GM21381 (cell line): ENCODE measurements around the gene ACACA.
"Not testable (repeated sequence)": the region's sequence is repeated elsewhere in the genome, so short reads cannot be mapped to it uniquely, and the experiment has no call there.

Source experiments
- ATAC-seq: cut with Tn5 transposase; IDR thresholded peaks from one replicate; pipeline ENCODE4 v1.9.1; 2021; ENCODE audit warnings: mild to moderate bottlenecking, moderate library complexity; ENCODE audit not compliant: unreplicated experiment

ACACA gene

DNA sequence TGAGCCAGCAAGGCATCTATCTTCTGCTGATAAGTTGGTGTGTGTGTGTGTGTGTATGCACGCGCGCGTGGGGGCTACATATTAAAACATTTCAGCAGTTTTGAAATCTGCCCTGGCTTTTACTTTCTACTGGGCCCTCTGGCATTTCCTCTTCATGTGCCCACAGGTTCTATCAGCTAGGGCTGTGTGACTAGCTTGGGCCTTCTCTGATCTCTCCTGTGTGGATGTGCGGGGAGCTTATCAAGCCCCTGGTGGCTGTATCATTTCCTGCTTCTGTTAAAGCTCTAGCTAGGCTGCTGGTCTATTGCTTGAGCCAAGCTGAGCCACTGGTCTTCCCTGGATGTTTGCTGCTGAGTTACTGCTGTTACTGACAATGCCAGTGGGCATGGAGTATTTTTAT lies 325.3 kb downstream of the ACACA start:
- ATAC-seq = no peak

DNA sequence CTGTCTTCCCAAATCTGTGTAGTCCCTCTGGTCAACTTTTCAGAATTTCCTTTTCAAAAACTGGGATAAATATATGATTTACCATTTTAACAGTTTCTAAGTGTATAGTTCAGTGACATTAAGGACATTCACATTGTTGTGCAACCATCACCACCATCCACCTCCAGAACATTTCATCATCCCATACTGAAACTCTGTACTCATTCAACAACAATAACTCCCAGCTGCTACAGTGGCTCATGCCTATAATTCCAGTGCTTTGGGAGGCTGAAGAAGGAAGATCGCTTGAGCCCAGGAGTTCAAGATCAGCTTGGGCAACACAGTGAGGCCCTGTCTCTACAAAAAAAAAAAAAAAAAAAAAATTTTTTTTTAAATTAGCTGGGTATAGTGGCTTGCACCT lies 326.9 kb downstream of the ACACA start:
- ATAC-seq = no peak

- ATAC-seq = no peak
Observed at GRCh38 chr17:37079065-37079708, 327.4 kb downstream of the ACACA start.

- ATAC-seq = not testable (repeated sequence)
Observed at GRCh38 chr17:37073464-37073863, 333.2 kb downstream of the ACACA start.

GRCh38 chr17:37069087-37069486 lies 337.5 kb downstream of the ACACA start:
- no peak for ATAC-seq

GRCh38 chr17:37068266-37068665 lies 338.4 kb downstream of the ACACA start:
- no peak for ATAC-seq

GRCh38 chr17:37067555-37068111 lies 339.0 kb downstream of the ACACA start:
- ATAC-seq = no peak

- ATAC-seq = no peak
Observed at GRCh38 chr17:37066322-37067255, 340.0 kb downstream of the ACACA start.

GRCh38 chr17:37065486-37066321 lies 340.9 kb downstream of the ACACA start:
- no peak for ATAC-seq

DNA sequence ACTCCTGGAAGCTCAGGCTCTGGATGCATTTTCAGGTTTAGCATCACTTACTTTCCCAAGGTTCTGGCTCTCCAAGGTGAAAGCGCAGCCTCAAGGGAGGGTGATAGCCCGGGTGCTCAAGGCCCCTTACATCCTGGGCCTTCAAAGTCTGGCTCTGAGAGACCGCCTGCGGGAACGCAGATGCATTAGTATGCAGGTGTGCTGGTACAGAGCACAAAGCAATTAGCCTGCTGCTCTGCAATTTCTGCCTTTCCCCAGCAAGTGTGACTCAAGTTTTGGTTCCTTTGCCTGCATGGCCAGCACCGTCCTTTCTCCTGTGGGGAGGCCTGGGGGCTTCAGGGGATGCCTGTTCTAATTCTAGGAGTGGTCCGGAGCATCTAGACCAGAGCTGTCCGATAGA lies 341.7 kb downstream of the ACACA start:
- ATAC-seq = no peak

GRCh38 chr17:37064206-37064605 lies 342.4 kb downstream of the ACACA start:
- no peak for ATAC-seq

DNA sequence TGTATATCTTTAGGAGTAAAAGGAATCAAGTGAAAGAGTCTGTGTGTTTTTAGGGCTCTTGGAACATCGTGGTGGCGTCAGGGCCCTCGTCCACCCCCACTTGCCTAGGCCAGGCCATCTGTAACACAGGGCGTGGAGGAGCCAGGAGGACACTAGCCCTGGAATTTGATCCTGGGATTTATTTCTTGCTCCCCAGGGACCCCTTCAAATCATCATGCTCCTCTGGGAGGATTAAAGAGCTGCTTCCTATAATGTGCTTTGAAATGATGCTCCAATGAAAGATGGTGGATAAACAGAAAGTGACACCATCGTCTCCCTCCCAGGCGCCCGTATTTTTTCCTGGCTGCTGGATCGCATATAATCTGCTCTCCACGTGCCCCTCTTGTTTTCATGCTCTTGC lies 344.6 kb downstream of the ACACA start:
- no peak for ATAC-seq

GRCh38 chr17:37060928-37061327 lies 345.7 kb downstream of the ACACA start:
- no peak for ATAC-seq

DNA sequence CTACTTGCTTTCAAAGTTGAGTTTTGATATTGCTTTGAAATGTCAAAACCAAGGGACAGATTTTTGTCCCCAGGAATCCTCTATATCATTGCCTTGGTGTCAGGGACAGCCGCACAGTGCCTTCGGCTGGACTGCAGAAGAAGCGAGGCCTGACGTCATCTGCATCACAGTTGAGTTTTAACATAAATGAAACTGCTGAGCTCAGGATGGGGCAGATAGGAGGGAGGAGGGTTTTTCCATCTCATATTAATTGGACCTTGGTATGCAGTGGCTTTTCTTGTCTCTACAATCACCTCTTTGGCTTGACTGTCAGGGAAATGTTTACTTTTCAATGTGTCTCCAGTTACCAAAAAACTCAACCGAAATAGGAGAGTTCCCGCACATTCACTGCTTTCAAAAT lies 346.5 kb downstream of the ACACA start:
- no peak for ATAC-seq

- no peak for ATAC-seq
Observed at GRCh38 chr17:37059493-37059892, 347.1 kb downstream of the ACACA start.

GRCh38 chr17:37056622-37057021 lies 350.0 kb downstream of the ACACA start:
- no peak for ATAC-seq

- no peak for ATAC-seq
Observed at GRCh38 chr17:37054894-37055293, 351.7 kb downstream of the ACACA start.

GRCh38 chr17:37052450-37052849 lies 354.2 kb downstream of the ACACA start:
- ATAC-seq = no peak

- no peak for ATAC-seq
Observed at GRCh38 chr17:37051833-37052232, 354.8 kb downstream of the ACACA start.

DNA sequence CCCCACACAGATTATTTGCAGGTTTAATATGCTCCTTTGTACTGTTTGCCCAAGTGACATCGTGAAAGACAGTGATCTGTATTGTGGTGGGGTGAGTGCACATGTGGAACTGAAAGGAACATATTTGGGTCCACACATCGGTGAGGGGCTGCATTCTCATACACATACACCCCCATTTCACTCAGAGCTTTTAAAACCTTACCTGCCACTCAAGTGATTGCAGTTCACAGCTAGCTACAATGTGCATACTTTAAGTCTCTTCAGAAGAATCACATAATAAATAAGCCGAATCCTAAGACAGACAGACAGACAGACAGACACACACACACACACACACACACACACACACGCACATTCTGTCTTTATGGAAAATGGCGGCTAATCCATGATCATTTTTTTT lies 355.3 kb downstream of the ACACA start:
- no peak for ATAC-seq

- ATAC-seq = no peak
Observed at GRCh38 chr17:37050920-37051319, 355.7 kb downstream of the ACACA start.
